ENCODE data around the gene OTP.

- no peak for TF ChIP-seq CTCF (conservative IDR thresholded peaks at IDR 0.05; ENCODE audit: low read depth, low read length)
- TF ChIP-seq EZH2 (IDR thresholded peaks at IDR 0.05; ENCODE audit: borderline replicate concordance, low read depth, low read length, poor library complexity, severe bottlenecking), result peak; percentile 75
Measured at GRCh38 chr5:77641397-77641943, 3.0 kb upstream of the OTP start.

All from A673 (cell line).